ENCODE measurements around the gene RAB3A.

DNA sequence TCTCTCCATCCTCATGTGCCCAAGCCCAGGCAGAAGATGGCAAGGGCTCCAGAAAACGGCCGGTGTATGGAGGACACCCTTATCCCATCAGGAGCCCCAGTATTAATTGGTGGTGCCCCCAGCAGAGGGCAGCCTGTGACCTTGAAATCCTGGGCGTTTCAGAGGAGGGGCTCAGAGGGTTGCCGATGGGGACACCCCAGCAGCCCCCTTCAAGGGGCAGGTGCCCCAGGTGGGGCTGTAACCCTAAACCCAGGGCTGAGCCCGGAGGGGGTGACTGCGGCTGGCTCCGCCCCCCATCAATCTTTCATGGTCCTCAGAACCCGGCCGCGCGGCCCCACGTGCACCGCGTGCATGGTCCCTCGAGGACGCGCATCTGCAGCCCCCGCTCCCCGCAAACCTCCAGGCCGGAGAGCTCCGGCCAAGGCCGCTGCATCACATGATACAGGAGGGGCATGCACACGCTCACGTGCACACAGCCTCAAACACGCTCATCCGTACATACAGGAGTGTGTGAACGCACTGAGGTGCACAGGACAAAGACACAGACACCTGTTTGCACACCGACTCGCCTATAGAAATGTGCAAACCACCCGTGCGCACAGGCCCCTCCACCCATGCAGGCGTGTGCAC lies 949 bp downstream of the RAB3A start:
- TF ChIP-seq CTCF (conservative IDR thresholded peaks at IDR 0.05; ENCODE audit: low read length) (peak; percentile 73), EZH2phosphoT487 (IDR thresholded peaks at IDR 0.05; ENCODE audit: borderline replicate concordance, low read depth, low read length) (no peak)
